ENCODE data around the gene ZXDC.
A peak's percentile ranks its signal among the peaks of the same experiment; 100 is the strongest.

The ZXDC gene

GRCh38 chr3:126474498-126475412, 936 bp downstream of the ZXDC start:
- peak; percentile 46 for DNase-seq (ENCODE audit: low spot score)

GRCh38 chr3:126473292-126474168, 2.2 kb downstream of the ZXDC start:
- no peak for DNase-seq (ENCODE audit: low spot score)

- peak; percentile 18 for DNase-seq (ENCODE audit: low spot score)
Measured at GRCh38 chr3:126472277-126473006, 3.2 kb downstream of the ZXDC start.

- DNase-seq (ENCODE audit: low spot score), result no peak
Measured at GRCh38 chr3:126469479-126469878, 6.2 kb downstream of the ZXDC start.

GRCh38 chr3:126468028-126468891, 7.4 kb downstream of the ZXDC start:
- no peak for DNase-seq (ENCODE audit: low spot score)

GRCh38 chr3:126467611-126467955, 8.1 kb downstream of the ZXDC start:
- no peak for DNase-seq (ENCODE audit: low spot score)

GRCh38 chr3:126466886-126467610, 8.6 kb downstream of the ZXDC start:
- no peak for DNase-seq (ENCODE audit: low spot score)

GRCh38 chr3:126465928-126466544, 9.7 kb downstream of the ZXDC start:
- no peak for DNase-seq (ENCODE audit: low spot score)

GRCh38 chr3:126464997-126465396, 10.7 kb downstream of the ZXDC start:
- DNase-seq (ENCODE audit: low spot score), result no peak

- no peak for DNase-seq (ENCODE audit: low spot score)
Measured at GRCh38 chr3:126464494-126464893, 11.2 kb downstream of the ZXDC start.

- no peak for DNase-seq (ENCODE audit: low spot score)
Measured at GRCh38 chr3:126464093-126464492, 11.6 kb downstream of the ZXDC start.

- DNase-seq (ENCODE audit: low spot score), result no peak
Measured at GRCh38 chr3:126463521-126463920, 12.2 kb downstream of the ZXDC start.

- DNase-seq (ENCODE audit: low spot score), result no peak
Measured at GRCh38 chr3:126461450-126462070, 14.1 kb downstream of the ZXDC start.

- DNase-seq (ENCODE audit: low spot score), result no peak
Measured at GRCh38 chr3:126460381-126460780, 15.3 kb downstream of the ZXDC start.

GRCh38 chr3:126459763-126460127, 15.9 kb downstream of the ZXDC start:
- DNase-seq (ENCODE audit: low spot score), result no peak

GRCh38 chr3:126459111-126459762, 16.5 kb downstream of the ZXDC start:
- DNase-seq (ENCODE audit: low spot score), result no peak

- no peak for DNase-seq (ENCODE audit: low spot score)
Measured at GRCh38 chr3:126456766-126457388, 18.8 kb downstream of the ZXDC start.

GRCh38 chr3:126456211-126456610, 19.5 kb downstream of the ZXDC start:
- no peak for DNase-seq (ENCODE audit: low spot score)

All from LoVo (cell line).